A204.1 (cell line): ENCODE measurements around the gene ELFN2.

Source experiments
- FAIRE-seq: peaks from 2 replicates; lab custom pipeline; 2012; peaks lifted over from hg19 to GRCh38; lab: Jason Lieb, UNC

The ELFN2 gene

DNA sequence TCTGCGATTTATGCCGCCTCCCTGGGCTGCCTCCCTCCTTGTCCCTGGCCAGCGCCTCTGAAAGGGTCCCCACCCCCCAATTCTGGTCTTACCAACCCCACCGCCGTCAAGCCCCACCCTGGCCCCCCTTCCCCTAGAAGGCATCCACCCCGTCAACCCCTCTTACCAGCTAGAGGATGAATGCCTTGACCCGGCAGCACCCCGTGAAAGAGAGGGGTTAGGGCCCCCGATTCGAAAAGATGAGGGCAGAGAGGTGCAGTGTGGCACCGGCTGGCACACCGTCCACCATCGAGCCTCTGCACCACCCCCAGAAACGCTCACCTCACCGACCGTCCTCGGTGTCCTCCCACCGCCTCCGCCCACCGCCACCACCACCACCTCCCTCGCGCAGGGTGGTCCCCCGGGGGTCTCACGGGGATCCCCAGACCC, 559 bp downstream of the ELFN2 start:
- FAIRE-seq: no peak

DNA sequence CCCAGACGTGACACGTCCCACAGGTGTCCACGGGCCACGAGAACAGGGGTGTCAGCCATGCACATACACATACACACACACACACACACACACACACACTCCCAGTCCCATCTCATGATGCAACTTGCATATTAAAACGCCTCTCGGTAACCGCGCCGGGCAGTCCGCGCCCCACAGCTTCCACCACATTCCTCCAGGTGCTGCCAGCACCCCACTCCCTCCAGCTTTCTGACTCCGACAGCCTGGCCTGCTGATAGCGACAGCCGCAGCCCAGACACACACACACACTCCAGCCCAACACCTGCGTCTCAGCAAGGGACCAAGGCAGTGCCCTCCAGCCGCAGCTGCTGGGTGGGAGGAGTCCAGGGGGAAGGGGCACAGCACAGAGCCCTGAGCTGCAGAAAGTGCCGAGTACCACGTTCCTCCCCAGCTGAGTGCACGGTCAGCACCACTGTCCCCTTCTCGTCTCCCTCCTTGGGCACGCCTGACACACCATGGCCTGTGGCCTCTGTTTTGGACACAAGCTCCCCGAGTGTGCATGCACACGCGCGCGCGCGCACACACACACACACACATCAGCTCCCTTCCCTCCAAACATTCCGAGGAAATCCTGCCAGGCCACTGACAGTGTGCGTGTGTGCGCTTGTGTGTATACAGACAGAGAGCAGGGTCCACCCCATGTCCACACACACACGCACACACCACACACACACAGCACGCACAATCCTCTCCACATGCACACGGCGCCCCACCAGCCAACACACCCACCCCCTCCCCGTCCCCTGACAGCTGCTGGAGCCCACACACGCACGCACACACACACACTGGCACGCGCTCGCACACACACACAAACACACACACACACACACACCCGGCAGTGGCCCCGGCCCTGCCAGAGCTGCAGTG, 1.2 kb downstream of the ELFN2 start:
- FAIRE-seq: no peak

DNA sequence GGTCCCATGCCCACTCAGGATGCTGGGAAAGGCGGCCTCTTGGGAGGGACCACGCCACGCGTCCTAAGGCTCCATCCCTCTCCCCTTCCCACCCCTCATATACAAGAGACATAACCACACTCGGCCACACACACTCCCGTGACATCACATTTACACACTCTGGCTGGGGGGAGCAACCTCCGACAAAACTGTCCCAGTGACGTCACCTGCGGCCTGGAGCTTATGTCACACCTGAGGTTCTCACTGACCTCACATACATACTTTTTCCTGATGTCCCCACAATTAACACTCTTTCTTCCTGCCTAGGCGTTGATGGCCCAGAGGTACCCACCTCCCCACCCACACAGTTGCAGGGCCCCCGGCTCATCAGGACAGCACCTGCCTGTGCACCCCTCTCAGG, 1.9 kb downstream of the ELFN2 start:
- FAIRE-seq: no peak

DNA sequence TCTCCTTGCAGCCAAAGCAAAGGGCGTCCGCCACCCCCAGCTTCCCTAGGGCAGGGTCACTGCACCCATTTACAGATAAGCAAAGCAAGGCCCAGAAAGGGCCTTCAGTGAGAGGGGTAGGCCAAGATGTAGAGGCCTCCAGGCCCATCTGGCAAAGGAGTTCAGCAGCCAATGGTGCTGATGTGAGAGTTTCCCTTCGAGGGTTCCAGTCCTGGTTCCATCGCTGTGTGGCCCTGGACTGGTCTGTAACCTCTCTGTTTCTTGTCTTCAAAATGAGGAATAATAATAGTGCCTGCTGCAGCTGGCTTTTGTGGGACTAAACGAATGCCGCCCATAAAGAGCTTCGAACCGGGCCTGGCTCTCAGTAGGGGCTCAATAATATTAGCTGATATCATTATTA, 4.0 kb downstream of the ELFN2 start:
- FAIRE-seq: no peak

DNA sequence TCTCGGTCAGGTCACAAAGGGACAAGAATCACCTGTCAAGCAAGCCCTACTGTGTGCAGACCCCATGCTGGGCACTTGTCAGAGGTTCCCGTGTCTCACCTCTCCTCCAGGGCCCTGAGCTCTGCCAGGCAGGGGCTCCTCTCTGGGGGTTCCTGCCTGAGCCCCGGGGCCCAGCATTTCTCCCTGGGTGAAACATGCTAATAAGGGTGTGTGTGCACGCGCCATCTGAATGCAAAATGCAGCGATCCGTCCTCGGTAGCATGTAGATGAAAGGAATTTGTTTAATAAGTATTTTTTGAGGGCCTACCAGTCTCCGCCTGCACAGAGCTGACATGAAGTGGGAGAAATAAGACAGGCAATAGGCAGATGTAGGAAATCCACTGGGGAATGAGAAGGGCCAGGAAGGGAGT, 5.8 kb downstream of the ELFN2 start:
- no peak for FAIRE-seq

DNA sequence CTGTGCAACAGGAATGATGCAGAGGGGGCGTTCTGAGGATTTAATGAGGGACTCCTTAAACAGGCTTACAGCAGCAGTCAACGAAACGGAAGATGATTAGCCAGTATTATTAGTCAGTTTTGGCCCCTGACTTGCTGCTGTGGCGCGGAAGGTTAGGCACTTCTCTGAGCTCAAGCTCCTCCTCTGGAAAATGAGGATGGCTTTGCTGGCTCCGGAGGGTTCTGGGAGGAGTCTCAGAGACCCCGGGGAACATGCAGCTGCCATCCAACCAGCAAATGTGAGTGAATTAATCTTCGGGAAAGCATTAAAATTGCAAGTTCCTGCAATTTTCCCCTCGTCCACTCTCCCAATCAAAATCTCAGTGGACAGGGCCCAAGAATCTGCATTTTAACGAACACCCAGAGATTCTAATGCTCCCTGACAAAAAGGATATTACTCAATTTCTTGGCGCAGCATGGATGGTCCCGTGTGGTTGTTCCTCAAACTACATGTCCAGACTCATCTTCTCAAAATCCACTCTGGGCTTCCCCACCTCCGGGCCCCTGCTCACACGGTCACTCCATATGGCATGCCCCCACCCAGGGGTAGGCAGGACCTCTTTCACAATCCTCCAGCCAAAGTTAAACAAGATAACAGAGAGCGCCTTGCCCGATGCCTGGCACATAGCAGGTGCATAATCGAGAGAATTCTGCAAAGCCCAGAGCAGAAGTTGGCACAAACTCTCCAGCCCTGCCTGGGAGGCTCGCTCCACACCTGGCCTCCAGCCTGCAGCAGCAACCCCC, 6.4 kb downstream of the ELFN2 start:
- FAIRE-seq: no peak

DNA sequence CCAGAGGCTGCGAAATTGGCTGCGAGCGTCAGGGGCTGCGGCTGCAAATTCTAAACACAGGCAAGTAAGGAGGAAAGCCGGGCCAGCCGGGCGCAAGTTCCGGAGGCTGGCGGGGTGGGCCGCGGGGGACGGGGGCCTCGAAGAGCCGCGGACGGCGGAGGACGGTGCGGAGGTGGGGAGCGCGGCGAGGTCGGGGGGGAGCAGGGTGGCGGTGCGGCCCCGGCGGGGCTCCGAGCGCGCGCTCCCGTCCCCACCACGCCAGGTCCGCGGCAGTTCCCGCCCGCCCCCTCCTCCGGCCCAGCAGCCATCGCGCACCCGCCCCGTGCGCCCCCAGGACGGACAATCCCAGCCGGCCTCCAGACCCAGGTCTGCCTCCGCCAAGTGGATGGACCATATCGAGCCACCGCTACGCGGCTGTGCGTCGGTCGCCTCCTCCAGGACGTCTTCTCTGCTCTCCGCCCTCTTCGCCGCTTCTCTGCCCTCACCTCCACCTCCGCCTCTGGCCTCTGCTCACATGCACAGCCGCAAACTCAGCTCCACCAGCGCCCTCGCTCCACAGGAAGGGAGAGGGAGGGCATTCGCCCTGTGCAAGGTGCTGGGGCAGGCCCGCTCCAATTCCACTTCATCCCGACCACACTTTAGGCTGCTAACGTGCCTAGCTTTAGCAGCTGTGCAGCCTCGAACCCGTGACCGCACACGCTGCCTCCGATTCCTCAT, 7.2 kb downstream of the ELFN2 start:
- no peak for FAIRE-seq

DNA sequence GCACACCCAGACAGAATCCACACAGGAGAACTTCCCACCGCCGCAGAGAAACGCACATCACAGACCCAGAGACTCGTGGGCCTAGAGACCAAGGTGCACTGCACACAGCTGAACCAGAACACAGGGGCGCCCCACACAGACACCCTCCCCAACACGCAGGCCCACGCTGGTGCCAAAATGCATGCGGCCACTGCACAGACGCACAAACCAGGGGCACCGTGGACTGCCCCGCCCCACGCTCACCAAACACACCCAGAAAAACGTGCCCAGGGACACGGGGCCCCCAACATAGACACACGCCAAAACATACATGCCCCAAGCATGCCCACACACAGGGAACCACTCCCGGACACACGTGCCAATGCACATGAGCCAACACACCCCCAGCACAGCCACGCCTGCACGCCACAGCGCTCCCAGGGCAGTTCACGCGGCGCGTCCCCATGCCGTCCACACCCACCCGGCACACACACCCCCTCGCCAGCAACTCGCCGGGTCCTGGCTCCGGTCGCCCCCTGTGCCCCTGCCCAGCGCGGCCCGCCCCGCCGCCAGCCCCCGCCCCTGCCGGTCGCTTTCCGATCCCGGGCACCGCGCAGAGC, 7.8 kb downstream of the ELFN2 start:
- no peak for FAIRE-seq

DNA sequence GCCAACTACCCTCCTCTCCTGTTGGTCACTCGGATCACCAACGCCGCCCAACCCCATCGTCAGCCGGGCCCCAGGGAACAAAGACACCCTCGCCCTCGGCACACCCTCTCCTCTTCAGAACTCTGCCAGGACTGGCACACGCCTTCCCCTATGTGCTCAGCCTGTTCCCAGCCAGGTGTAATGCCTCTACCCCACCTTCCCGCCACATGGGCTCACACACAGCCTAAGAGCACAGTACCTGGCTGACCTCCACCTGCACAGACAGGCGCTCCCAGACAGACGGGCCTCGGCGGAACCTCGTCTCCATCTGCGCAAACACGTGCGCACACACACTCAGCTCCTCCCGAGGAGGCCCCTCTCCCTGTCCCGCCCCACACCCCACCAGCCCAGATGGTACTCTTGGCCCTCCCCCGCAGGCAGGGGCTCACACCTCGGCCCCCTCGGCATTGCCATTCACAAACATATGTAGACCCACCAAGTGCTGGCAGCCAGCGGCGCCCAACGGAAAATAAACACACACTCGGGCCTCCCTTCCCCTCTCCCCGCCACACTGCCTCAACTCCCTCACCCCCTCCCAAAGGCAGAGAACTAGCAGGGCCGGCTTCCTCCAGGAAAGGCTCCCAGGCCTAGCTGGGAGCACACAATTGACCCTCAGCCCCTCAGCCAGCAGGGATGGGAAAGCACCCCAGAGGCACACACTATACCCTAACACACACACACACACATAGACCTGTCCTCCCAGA, 8.5 kb downstream of the ELFN2 start:
- FAIRE-seq: no peak

DNA sequence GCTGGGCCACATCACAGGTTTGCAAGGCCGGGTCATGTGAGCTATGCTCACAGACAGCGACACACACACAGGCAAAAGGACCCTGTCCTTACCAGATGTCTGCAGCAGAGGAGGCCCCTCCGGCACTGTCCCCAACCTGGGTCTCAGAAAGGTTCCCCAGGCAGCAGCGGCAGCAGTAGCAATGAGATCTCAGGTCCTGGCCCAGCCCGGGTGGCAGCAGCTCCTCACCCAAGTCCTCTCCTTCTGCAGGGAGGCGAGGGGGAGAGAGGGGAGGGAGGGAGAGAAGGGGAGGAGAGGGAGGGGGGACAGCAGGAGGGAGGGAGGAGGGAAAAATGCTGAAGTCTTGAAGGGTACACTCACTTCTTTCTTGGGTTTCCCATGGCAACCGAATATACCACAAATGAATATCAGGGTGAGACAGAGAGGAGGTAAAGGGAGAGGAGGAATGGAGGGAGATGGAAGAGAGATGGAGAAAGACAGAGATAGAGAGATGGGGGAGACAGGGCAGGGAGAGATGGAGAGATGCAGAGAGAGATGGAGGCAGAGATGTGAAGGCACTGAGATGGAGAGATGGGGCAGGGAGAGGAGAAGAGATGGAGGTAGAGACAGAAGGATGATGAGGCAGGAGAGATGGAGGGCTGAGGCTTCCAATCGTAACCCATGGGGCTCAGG, 9.5 kb downstream of the ELFN2 start:
- FAIRE-seq: no peak

DNA sequence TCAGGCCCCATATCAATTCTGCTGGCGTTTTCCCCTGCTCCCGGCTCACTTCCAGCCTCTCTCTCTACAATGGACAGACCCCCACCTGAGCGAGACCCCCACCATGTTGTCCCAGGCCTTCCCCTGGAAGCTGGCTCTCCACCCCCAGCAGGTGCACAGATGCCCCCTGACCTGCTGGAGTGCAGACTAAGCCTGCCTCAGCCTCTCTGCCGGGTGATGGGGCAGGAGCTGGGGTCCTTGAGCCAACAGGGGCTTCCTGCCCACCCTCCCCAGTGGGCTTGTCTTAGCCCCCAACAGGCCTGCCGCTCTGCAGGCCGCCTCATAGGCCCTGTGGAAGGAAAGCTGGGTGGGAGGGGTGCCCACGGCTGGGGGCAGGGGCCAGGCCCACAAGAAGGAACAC, 10.0 kb downstream of the ELFN2 start:
- FAIRE-seq: no peak

DNA sequence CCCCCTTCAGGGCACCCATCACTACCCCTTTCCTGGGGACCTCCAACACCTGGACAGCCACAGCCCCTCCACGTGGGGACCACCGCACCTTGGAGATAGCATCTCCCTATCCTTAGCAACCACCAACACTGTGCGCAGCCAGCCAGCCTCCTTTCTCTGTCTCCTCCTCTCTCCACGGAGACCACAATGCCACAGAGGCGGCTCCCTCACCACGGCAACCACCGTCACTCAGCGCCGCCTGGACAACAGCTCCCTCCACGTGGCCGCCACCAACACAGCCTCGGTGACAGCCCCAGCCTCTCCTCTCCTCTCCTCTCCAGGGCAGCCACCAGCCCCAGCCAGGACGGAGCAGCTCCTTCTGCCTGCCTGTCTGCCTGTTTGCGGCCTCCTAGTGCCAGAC, 10.5 kb downstream of the ELFN2 start:
- FAIRE-seq: no peak

DNA sequence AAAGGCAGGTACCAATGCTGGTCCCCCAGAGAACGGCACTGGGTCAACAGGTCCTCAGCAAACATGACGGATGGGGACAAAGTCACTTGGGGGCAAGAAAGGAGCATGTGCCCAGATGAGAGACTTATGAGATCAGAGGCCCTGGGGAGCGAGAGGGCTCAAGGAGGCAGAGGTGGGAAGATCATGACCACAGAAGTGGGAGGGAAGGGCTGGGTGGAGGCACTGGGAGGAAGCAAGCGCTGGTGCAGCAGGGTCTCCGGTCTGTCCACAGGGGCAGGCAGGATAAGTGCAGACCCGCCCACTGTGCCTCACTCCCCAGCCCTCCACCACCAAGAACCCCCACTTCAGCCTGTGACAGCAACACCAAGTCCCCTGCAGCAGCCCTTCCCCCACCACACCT, 10.9 kb downstream of the ELFN2 start:
- FAIRE-seq: no peak

DNA sequence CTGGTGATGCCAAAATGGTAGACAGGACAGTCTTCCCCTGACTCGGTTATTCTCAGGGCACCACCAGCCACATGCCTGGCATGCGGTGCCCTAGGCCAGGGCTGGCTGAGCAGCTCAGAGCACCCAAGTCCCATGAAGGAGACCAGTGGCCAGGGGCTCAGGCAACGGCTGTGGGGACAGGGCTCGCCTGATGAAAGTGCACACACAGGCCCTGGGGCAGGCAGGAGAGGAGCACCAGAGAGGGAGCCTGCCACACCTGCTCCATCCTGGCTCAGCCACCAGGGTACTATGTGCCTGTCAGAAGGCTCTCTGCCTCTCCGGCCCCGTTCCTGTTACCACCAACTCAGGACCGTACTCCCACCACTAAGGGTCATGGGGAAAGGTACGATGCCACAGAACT, 12.1 kb downstream of the ELFN2 start:
- FAIRE-seq: no peak

DNA sequence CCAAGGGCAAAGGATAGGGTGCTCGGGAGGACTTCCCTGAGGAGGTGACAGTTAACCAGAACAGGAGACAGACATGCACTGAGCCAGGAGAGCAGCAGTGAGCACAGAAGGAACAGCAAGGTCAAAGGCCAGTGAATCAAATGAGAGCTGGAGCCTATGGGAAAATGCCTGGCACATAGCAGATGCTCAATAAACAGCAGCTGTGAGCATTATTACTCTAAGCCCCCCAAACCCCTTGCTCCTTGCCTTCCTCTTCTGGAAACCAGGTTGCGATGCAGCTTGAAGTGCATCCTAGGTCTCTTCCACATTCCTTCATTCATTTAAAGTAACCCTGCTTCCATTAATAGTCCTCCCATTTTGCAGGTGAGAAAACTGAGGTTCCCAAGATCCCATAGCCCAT, 13.0 kb downstream of the ELFN2 start:
- FAIRE-seq: no peak

DNA sequence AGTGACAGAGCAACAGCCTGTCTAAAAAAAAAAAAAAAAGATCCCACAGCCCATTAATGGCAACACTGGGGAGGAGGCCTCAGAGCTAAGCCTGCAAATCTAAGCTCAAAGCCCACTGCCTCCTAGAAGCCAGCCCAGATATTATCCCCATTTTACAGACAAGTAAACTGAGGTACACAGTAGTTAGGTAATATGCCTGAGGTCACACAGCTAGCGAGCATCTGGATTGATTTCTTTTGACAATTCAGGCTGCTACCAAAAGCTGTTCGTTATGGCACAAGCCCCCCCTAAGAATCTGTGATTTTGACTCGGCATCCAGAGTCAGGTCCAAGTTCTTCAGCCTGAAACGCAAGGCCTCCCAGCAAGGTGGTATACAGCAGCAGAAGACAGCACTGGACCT, 13.7 kb downstream of the ELFN2 start:
- no peak for FAIRE-seq

DNA sequence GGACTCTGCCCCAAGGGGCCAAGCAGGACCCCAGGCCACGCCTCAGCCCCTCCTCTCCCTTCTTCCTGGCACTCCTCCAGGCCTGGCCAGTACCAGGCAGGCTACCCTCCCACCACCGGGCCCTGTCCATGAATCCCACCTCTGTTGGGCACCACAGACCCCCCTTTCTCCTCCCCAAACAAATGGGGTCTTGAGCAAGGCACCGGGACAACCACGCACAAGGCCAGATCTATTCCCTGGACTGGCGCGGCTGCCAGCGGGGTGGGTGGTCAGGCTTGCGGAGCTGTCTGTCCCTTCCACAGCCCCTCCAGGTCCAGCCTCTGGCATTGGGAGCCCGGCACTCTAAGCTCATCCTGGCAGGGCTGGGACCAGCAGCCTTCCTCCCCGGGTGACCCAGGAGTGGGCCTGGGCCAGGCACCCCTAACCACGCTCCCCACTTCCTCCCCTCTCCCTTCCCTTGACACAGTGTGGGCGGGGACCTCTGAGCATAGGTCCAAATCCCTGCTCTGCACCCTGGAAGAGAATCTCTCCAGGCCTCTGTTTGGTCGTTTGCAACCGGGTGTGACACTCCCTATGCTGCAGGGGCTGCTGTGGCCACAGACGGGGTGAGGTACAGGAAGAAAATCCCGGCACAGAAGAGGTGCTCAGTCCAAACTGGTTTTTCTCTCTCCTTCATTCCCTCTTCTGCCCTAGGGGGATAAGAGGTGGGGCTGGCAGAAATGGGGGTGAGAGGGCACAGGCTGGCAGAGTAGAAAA, 14.6 kb downstream of the ELFN2 start:
- FAIRE-seq: no peak

DNA sequence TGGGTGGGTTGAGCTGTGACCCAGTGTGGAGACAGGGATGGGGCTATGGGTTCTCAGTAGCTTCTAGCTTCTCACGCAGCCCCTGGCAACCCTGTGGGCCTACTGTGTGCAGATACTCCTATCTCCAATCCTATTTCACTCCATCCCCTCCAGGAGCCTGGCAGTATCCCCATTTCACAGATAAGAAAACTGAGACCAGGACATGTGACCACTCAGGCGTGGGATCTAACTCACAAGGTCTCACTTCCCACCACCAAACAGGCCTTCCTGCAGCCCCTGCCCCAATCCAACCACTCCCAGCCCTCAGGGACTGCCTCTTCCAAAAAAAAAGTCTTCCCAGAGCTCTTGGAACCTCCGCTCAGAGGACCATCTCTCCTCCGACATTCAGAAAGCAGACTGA, 15.6 kb downstream of the ELFN2 start:
- FAIRE-seq: no peak

DNA sequence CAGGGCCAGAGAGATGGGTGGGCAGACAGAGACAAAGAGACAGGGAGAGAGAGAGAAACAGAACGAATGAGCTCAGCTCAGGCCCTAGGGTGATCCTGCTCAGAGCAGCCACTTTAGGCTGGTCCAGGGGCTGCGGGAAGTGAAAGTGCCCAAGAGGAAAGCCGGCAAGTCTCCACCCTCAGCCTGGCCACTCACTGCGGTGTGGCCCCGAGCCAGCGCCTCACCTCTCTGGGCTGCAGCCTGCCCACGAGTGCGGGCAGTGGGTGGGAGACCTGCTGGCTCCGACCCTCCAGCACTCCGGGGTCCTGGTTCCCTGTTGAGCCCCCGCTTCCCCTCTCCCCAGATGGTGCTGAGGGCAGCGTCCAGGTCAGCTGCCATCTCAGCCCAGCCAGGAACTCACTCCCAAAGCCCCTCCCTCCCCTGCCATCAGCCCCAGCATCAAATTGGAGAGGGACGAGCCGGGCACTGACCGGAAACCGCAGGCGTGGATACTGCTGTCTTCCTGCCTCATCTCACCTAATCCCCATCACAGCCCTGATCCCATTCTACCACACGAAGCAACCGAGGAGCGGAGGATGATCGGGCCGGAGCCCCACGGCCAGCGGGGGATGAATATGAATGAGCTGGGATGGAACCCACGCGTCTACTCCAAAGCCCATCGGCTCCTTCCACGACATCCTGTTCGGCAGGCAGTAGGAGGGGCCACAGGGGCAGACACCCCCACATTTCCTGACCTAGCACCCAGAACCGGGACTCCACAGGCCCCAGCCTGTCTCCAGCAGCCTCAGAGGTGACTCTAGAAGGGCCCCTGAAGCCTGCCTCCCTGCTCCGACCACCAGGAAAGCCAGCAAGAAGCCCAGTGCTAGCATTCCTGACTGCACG, 16.9 kb downstream of the ELFN2 start:
- FAIRE-seq: no peak
